Activated T-cell treated with anti-CD3 and anti-CD28 coated beads for 24 hours (primary cell): Measurements from ENCODE around the gene ITIH5.

ENCODE experiments used
- DNase-seq: peaks from one replicate; pipeline ENCODE4 v3.0.0-alpha.2; 2020; ENCODE audit warnings: low read depth

ITIH5 gene

DNA sequence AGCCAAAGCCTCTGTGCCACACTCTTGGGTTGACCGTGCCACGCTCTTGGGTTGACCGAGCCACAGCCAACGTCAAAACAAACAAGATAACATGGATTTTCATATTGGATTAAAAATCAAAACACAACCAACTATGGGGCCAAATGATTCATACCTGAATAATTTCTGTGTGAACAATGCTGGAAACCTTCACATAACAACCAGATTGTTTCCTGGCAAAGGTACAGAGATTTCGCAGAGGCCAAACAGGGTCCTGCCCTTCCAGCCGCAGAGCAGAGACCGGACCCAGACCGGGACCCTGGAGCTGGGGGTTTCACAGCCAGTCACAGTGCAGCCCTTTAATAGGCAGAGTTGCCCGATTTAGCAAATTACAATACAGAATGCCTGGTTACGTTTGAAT, 40.5 kb downstream of the ITIH5 start:
- no peak for DNase-seq

DNA sequence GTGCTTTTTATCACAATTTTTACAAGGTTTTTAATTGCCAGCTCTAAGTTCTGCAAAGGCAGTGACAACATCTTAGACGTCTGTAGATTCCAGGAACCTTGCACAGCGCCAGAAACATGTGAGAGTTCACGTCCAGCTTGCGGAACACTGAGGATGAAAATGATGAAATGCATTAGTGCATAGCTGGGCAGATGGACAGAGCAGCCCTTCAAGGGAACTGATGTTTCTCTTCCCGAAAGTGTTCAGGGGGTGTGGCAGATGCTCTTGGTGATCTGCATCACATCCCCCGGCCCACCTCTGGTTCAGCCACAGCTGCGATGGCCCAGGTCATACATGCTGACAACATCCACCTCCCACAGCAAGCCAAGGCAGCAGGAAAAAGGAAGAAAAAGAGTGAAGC, 40.9 kb downstream of the ITIH5 start:
- DNase-seq = no peak

DNA sequence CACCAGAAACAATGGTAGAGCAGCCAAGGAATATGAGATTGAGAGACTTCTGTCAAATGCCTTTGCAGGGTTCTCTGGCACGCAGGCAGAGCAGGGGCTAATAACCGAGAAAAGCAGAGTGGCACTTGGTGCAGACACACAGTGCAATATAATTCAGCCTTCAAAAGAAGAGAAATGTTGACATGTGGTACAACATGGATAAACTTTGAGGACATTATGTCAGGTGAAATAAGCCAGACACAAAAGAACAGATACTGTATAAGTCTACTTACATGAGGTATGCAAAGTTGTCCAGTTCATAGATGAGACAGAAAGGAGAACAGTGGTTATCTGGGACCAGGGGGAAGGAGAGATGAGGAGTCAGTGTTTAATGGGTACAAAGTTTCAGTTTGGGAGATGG, 41.8 kb downstream of the ITIH5 start:
- no peak for DNase-seq

DNA sequence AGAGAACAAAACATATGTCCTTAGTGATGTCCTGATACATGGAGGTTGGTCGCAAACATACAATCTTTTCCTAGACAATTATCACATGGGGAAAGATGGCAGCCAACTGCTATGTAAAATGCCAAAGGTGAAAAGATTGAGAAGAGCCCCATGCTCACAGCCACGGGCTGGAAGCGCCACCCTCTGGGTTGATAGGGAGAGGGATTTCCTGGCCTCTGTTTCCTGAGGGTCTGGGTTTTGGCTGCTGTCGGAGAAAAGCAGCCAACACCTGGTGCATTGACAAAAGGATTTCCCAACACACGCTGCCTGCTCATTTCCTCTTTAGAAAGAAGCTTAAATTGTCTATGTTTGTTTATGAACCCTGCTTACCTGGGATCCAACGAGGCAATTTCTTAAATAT, 43.8 kb downstream of the ITIH5 start:
- DNase-seq = no peak

DNA sequence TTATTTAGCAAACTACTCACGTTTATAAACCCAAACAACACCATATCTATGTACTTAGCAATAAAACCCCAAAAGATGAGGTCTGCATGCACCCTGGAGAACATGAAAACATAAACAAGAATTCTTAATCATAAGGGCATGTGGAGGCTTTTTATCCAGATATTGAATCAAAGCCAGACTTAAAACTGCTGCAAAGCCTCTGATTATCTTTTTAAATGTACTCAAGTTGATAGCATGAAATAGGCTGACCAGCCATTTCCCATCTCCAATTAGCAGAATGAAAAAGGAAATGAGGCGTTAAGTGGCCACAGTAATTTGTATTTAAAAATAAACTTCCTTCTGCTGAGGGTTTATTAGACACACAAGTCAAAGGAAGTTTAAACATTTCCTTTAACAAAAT, 48.3 kb downstream of the ITIH5 start:
- DNase-seq = no peak

DNA sequence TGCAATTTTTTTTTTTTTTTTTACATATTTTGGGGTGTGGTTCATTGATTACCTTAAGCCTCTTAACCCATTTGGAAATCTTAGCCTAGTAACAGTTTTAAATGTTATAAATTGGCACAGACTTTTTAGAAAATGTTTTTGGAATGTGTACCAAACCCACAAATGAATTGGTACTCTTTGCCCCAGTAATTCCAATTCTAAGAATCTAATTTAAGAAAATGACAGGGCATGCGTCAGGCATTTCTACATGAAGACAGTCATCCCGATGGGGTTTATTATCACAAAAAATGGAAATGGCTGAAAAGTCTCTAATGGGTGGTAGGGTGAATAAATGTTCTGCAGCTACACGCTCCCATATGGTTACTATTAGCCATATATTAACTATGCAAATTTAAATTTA, 54.9 kb downstream of the ITIH5 start:
- DNase-seq = no peak

DNA sequence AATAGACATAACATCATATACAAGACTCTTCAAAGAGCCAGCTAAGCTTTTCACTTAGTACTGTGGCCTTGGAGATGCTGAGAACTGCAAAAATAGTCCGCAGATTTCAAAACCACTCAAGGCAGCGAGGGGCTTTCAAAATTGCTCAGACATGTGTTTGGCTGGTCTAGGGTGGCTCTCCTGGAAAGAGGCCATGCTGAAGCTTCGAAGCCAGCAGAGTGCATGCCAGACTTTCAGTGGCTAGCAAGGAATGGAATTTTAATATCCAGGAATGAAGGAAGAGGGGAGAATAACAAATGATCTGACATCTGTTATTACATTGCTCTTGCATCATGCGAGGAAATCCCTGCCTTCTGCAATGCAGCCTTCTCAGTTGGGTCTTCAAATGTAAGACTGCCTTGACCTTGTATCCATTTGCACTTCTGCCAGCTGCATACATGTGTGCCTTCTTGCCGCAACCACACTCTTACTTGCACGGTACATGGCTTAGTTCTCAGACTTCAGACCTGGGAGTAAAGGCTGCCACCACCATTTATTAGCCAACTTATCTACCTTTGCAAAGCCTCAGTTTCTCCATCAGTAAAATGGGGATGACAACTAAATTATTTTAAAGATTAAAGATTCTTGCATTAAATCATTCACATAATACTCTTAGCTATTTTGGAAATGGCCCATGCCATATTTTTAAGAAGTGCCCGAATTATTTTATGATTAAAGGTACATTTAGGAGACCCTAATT, 55.9 kb downstream of the ITIH5 start:
- no peak for DNase-seq

DNA sequence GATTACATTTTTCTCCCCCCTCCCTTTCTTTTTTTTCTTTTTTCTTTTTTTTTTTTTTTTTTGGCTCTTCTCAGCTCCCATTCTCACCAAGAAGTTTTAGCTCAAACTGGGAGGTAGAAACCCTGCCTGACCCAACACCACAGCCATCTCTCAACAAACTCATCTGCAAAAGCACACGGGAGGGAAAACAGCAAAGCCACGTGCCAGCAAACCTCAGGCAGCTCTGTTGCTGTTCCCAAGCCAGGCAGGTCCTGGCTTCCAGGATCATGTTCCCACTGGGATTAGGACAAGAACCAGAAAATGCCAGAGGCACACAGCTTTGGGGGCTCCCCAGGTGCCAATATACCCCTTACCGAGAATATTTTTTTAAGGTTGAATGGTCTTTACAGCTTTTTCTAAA, 56.7 kb downstream of the ITIH5 start:
- no peak for DNase-seq

DNA sequence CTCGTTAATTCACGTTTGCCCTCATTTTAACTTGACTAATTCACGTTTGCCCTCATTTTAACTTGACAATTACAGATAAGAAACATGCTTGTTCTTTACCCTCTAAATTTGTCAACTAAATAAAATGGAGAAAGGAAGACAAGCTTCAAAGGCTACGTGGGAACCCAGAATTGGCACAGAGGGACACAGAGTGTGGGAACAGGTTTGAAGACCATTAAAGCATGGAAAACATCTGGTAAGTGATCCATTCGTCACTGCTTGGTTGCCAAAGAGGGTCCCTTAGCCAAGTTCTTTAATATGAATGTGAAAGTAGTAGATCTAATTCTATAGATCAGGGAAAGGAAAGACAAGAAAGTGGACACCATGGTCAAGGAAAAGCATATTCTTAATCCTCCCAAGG, 57.2 kb downstream of the ITIH5 start:
- DNase-seq = no peak

DNA sequence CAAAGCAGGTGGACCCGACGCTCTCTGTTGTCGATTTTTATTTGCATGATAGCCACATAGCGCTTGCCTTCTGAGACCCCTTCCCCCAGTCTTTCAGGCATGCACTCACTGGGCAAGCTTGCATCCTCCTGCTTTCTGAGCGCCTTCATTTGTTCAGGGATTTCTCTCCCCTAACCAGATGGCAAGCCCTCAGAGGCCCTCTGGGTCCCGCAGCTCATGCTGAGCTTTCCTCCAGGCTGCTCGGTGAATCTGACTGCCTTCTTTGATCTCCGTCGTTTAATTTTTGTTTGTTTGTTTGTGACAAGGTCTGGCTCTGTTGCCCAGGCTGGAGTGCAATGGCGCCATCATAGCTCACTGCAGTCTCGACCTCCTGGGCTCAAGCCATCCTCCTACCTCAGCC, 58.8 kb downstream of the ITIH5 start:
- no peak for DNase-seq

DNA sequence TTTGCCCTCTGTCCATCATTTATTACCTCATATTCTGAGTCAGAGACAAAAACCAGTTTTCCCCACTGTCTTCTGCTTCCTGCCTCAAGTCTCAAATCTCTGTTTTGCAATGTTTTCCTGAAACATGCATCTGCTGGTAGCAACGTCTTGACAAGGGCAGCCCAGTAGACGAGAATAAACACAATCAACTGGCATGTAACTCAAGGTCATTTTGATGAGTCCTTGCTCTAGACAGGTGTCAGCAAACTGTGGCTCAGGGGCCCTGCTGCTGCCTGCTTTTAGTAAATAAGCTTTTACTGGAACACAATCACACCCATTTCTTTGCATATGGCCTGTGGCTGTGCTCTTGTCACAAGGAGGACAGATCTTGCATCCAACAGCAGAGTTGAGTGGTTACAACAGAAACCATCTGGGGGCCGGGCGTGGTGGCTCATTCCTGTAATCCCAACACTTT, 59.8 kb downstream of the ITIH5 start:
- no peak for DNase-seq

DNA sequence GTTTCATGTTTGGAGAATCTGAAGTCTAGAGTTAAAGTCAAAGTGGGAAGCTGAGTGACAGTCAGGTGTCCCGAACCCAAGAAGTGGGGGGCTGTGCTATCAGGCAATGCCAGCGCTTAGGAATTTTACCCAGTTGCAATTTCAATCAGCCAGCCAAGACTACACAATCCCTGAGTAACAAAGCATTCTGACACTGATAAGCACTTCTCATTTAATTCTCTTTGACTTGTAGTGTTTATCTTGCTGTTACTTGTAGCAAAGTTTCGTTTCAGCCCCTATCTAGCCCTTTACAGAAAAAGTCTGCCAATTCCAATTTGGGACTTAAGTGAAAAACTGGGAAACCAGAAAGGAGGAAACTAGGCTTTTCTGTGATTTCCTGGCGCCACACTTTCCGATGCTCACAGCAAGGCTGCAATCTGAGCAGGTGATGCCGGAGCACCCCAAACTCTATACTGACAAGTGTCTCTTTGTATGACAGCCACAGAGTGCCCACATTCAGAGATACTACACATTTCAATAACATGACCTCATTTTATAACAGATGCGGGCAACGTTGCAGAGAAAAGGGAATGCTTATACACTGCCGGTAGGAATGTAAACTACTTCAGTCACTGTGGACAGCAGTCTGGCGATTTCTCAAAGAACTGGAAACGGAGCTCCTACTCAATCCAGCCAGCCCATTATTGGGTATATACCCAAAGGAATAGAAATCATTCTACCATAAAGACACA, 61.0 kb downstream of the ITIH5 start:
- no peak for DNase-seq

DNA sequence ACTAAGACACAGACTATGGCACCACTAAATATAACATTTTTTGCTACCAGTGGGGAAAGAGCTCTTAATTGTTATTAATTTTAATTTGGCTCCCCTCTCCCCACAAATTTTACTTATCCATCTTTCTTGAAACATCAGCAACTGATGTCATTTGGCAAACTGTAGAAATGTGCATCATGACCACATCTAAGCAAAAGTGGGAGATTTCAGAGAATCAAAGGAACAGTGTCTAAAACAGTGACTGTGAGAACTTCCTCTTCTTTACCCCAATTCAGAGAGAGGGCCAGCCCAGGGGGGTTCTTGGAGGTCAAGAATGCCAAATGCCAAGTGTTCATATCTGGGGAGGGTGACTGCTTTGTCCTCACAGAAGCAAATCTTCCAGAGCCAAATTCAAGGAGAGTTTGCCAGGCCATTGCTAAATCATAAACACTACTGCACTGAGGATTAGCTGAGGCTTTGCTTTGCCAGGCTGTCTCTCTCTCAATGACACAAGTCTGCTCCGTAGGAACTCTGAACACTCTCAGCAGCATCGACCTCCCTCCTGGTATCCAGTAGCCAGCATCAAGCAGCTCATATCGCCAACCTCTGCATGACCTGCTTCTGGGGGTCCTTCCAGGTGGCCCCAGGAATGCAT, 65.6 kb downstream of the ITIH5 start:
- no peak for DNase-seq

DNA sequence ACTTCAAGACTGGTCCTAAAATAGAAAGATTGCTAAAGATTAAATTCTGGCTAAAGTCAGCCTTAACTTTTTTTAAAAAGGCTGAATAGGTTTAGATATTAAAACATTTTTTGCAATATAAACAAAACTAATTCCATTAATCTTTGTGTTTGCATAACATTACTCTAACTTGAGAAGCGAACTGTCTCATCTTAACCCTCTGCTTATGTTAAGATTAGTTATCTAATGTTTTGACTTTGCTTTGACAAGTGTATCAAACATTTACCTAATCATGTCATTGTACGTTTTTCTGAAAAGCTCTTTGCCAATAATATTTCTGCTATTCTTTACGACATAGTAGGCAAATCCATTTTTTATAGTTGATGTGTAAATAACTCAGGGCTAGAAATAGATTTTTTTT, 68.0 kb downstream of the ITIH5 start:
- DNase-seq = no peak

DNA sequence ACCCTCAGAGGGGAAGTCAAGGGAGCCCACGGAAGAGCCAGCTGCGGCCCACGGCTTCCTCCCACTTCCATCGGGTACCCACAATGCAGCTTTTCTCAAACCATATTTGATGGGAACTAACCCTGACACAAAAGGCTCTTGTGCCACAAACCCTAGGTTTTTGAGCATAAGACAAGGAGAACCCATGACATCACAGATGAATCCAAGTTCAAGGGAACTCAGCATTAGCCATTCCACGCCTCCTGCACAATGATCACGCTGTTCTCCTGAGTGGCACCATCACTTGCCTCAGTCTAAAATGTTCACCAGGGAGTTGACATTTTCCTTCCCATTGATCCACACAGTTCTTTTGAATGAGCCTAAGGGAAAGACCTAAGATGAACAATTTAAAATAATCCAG, 70.4 kb downstream of the ITIH5 start:
- DNase-seq = no peak

DNA sequence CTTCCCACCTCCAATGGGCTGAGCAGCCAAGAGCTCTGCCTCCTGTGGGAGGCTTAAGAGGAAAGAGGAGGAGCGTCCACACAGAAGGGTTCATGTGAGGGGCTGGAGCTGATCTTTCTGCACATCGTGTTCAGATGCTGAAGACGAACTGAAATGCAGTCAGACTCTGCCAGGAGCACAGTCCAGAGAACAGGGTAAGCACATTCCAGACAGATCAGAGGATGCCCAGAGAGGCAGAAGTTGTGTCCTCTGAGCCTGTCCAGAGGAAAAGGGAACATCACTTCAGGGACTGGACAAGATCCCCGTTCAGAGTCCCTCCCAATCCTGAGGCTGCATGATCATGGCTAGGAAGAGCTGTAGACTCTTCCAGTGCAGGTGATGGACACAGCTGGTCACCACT, 72.9 kb downstream of the ITIH5 start:
- no peak for DNase-seq

DNA sequence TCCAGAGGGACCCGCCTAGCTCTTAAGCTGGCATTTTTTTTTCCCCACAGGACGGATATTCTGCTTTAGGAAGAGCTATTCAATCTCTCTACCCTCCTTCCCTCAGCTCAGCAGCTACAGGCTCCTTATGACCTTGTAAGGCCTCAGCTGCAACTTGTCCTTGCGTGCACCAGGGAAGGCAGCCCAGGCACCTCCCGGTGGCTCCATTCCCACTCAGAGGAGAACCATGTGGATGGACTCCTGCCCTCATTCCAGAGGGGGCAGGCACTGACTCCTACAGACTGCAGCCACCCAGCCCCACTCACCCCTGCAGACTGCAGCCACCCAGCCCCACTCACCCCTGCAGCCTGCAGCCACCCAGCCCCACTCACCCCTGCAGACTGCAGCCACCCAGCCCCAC, 73.7 kb downstream of the ITIH5 start:
- no peak for DNase-seq

DNA sequence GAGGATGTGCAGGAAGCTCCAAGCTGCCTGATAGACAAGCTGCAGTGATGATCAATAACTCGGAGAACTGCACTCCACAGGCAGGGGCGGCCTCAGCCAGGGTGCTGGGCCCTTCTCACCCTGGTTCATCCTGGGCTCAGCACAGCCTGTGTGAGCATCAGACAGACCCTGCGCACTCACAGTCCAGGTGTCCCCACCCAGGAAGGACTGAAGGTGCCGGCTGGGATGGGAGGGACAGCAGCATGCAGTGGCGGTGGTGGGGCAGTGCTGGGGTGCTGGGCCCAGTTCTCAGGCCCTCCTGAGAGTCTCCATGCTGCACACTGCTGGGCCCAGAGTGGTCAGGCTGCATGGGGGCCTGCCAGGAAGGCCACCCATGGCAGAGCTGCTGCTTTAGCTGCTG, 74.1 kb downstream of the ITIH5 start:
- no peak for DNase-seq

DNA sequence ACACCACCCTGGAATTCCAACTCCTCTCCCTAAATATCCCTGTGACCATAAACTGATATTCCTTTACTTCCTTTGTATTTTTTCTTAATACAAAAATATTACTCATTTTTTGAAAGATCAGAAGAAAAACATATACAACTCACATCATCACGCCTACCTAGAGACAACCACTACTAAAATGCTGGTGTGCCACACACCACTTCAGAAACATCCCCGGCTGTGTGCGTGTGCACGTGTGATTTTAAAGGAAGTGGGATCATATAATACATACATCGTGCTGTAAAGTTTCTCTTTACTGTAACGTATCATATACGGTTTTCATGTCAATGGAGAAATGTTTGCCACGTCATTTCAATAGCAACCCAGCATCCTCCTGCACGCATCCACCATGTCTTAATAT, 76.5 kb downstream of the ITIH5 start:
- DNase-seq = no peak

DNA sequence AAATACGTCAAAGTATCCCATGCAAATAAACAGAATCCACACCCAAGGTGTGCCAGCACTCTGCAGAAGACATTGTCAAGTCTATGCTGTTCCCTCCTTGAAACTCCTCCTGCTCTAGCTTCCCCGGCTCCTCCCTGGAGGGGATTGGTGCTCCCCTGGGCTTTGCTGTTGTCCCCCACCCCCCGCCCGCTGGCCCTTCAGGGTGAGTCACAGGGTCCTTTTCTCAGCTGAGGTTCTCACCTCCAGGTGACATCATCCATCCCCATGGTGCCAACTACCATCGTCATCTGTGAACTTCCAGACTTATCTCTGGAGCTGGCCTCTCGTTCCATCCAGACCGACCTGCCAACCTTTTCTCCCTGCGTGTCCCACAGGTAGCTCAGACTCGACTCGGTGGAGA, 77.0 kb downstream of the ITIH5 start:
- no peak for DNase-seq

DNA sequence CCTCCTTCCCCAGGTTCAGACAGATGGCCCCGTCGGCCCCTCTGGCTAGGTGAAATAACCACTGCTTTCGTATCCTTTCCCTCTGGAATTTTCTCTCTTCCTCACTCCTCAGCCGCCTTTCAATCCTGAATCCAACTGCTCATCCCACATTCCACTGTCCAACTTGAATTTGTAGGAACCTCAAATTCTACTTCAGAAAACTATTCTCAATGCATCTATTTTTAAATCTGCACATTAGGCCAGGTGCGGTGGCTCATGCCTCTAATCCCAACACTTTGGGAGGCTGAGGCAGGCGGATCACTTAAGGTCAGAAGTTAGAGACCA, 78.9 kb downstream of the ITIH5 start:
- DNase-seq = no peak

DNA sequence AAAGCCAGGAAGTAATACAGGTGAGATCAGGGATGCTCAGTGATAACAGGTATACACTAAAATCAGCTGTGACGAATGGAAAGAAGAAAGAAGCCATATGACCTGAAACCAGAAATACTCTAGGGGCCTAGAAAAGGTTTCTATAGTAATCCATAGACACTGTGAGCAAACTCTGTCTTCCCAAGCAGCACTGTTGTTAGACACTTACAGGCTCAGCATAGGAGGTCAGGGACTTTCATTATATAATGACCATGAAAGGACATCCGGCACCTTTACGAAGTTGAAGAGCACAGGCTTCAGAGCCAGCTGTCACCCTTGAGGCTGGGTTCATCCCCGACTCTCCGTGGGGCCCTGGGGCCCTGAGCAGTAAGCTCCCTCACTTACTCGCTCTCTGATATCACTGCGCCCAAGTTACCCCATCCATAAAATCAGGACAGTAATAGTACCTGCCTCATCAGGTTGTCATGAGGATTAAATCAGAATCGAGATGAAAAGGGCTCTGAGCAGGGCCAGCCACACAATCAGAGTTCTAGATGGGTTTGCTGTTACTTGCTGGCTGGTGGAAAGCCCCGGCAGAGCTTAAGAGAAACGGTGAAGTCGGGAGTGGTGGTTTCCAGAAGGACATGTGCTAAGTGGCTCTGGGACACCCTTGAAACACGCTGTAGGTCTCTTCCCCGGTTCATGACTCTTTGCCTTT, 79.5 kb downstream of the ITIH5 start:
- DNase-seq = no peak

DNA sequence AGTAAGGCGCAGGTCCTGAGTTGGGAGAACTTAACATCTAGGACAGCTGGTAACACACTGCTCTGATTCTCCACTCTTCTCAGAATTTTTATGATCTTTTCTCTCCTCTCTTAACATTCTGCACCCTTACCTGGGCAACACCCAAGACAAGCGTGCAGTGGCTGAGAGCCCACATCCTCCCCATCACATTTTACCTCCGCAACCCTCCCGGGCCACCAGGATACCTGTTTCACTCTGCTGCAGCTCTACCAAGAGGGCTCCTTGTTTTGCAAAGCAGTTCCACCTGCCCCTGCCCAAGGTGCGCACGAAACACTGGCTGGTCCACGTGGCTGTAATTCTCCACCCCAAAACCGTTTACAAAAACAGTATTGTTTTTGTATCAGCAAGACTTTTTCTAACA, 81.5 kb downstream of the ITIH5 start:
- DNase-seq = no peak
